ENCODE data around the gene ECSIT.
A peak's percentile ranks its signal among the peaks of the same experiment; 100 is the strongest.
"Not testable (repeated sequence)": the region's sequence is repeated elsewhere in the genome, so short reads cannot be mapped to it uniquely, and the experiment has no call there.

The ECSIT gene

GRCh38 chr19:11528551-11529341, at the start of gene ECSIT:
ECSIT (minus strand) TSS chr19:11529134; CDS start chr19:11519170, 9,964 bp downstream.
- peaks cover 26% of the 10 kb centered on the region for H3K36me3 ChIP-seq
- H3K9ac ChIP-seq = peak within 1 kb of the TSS; percentile 83
- H3K4me1 ChIP-seq = peaks cover 12% of the 10 kb centered on the region
- no peaks in the 10 kb centered on the region for H3K9me3 ChIP-seq
- no peak for TF ChIP-seq Cebpa-rat (IDR thresholded peaks at IDR 0.05)
- peak within 1 kb of the TSS; percentile 81 for H3K4me3 ChIP-seq
- H3K4me2 ChIP-seq = peak within 1 kb of the TSS; percentile 90
- H3K27me3 ChIP-seq = no peaks in the 10 kb centered on the region
- H3K27ac ChIP-seq = peak within 1 kb of the TSS; percentile 90
- H4K20me1 ChIP-seq = no peaks in the 10 kb centered on the region; the same call in 1 of the 2 replicates

GRCh38 chr19:11577451-11578257, 48.7 kb upstream of the ECSIT start, which contains the start of gene ACP5:
ACP5 (minus strand) TSS chr19:11577645; CDS start chr19:11577317, 328 bp downstream.
- Histone ChIP-seq H3K27ac (no peak within 1 kb of the TSS), H3K4me3 (peak within 1 kb of the TSS; percentile 49), H3K9me3 (peaks cover 5% of the 10 kb centered on the region; the same call in 1 of the 2 replicates), H4K20me1 (no peaks in the 10 kb centered on the region), H3K9ac (no peak within 1 kb of the TSS), H3K27me3 (peaks cover 29% of the 10 kb centered on the region), H3K4me1 (peaks cover 61% of the 10 kb centered on the region), H3K36me3 (no peaks in the 10 kb centered on the region), H3K4me2 (peak within 1 kb of the TSS; percentile 77)
- no peak for TF ChIP-seq Cebpa-rat (IDR thresholded peaks at IDR 0.05)

- TF ChIP-seq Cebpa-rat (IDR thresholded peaks at IDR 0.05) = no peak
- no peaks in the 10 kb centered on the region for H4K20me1 ChIP-seq
- peaks cover 29% of the 10 kb centered on the region for H3K27me3 ChIP-seq
- no peaks in the 10 kb centered on the region for H3K36me3 ChIP-seq
- H3K9me3 ChIP-seq = peaks cover 5% of the 10 kb centered on the region; the same call in 1 of the 2 replicates
- peaks cover 51% of the 10 kb centered on the region for H3K4me1 ChIP-seq
- H3K9ac ChIP-seq = no peak overlapping the region
- no peak overlapping the region for H3K27ac ChIP-seq
- no peak overlapping the region for H3K4me3 ChIP-seq
- no peak overlapping the region for H3K4me2 ChIP-seq
Measured at GRCh38 chr19:11576227-11576626, 47.3 kb upstream of the ECSIT start.

GRCh38 chr19:11574689-11575088, 45.8 kb upstream of the ECSIT start:
- no peaks in the 10 kb centered on the region for H4K20me1 ChIP-seq
- H3K4me2 ChIP-seq = peak overlapping the region; percentile 42
- H3K27me3 ChIP-seq = peaks cover 26% of the 10 kb centered on the region
- H3K4me1 ChIP-seq = peaks cover 45% of the 10 kb centered on the region
- H3K36me3 ChIP-seq = no peaks in the 10 kb centered on the region
- no peak overlapping the region for H3K9ac ChIP-seq
- H3K27ac ChIP-seq = no peak overlapping the region
- TF ChIP-seq Cebpa-rat (IDR thresholded peaks at IDR 0.05) = no peak
- H3K9me3 ChIP-seq = peaks cover 5% of the 10 kb centered on the region; the same call in 1 of the 2 replicates
- H3K4me3 ChIP-seq = no peak overlapping the region

GRCh38 chr19:11573763-11574162, 44.8 kb upstream of the ECSIT start:
- H3K4me3 ChIP-seq, H3K9me3 ChIP-seq, H3K9ac ChIP-seq, H3K36me3 ChIP-seq, H3K27ac ChIP-seq, H3K4me2 ChIP-seq, H4K20me1 ChIP-seq: not testable (repeated sequence)
- Histone ChIP-seq H3K4me1 (peaks cover 47% of the 10 kb centered on the region), H3K27me3 (peaks cover 17% of the 10 kb centered on the region)

GRCh38 chr19:11573354-11573753, 44.4 kb upstream of the ECSIT start:
- H4K20me1 ChIP-seq, H3K36me3 ChIP-seq, H3K4me3 ChIP-seq, H3K4me2 ChIP-seq, H3K27ac ChIP-seq, H3K9me3 ChIP-seq, H3K9ac ChIP-seq: not testable (repeated sequence)
- peaks cover 47% of the 10 kb centered on the region for H3K4me1 ChIP-seq
- peaks cover 13% of the 10 kb centered on the region for H3K27me3 ChIP-seq

GRCh38 chr19:11570039-11570462, 41.1 kb upstream of the ECSIT start:
- no peak for TF ChIP-seq Cebpa-rat (IDR thresholded peaks at IDR 0.05)

GRCh38 chr19:11566164-11566563, 37.2 kb upstream of the ECSIT start:
- Histone ChIP-seq H3K27ac (no peak overlapping the region), H3K4me2 (no peak overlapping the region), H3K4me3 (no peak overlapping the region), H3K9me3 (no peaks in the 10 kb centered on the region), H3K27me3 (no peaks in the 10 kb centered on the region), H4K20me1 (no peaks in the 10 kb centered on the region), H3K4me1 (peaks cover 54% of the 10 kb centered on the region), H3K36me3 (no peaks in the 10 kb centered on the region), H3K9ac (no peak overlapping the region)
- TF ChIP-seq Cebpa-rat (IDR thresholded peaks at IDR 0.05) = no peak

More at GRCh38 chr19:11570039-11570462, 41.1 kb upstream of the ECSIT start:
- no peak overlapping the region for H3K4me3 ChIP-seq
- H4K20me1 ChIP-seq = no peaks in the 10 kb centered on the region
- peak overlapping the region; percentile 23; the same call in 1 of the 2 replicates for H3K9ac ChIP-seq
- H3K9me3 ChIP-seq = no peaks in the 10 kb centered on the region
- no peaks in the 10 kb centered on the region for H3K27me3 ChIP-seq
- H3K36me3 ChIP-seq = no peaks in the 10 kb centered on the region
- peak overlapping the region; percentile 46 for H3K4me2 ChIP-seq
- H3K4me1 ChIP-seq = peaks cover 51% of the 10 kb centered on the region
- no peak overlapping the region for H3K27ac ChIP-seq

GRCh38 chr19:11565649-11565980, 36.7 kb upstream of the ECSIT start:
- H3K27ac ChIP-seq, H3K9ac ChIP-seq, H4K20me1 ChIP-seq, H3K4me2 ChIP-seq, H3K9me3 ChIP-seq, H3K27me3 ChIP-seq, H3K36me3 ChIP-seq, H3K4me3 ChIP-seq: not testable (repeated sequence)
- H3K4me1 ChIP-seq = peaks cover 58% of the 10 kb centered on the region

GRCh38 chr19:11564082-11564807, 35.3 kb upstream of the ECSIT start:
- H3K9me3 ChIP-seq, H3K9ac ChIP-seq, H3K4me3 ChIP-seq, H3K27me3 ChIP-seq, H4K20me1 ChIP-seq, H3K36me3 ChIP-seq: not testable (repeated sequence)
- Histone ChIP-seq H3K27ac (peak overlapping the region; percentile 38; the same call in 1 of the 2 replicates), H3K4me1 (peaks cover 57% of the 10 kb centered on the region), H3K4me2 (peak overlapping the region; percentile 42)

Measured in BLaER1 (cell line).